Measurements from ENCODE around the gene ANP32B. TPM values are rescaled to one million over a fixed set of nuclear protein-coding genes. Genes with fewer than 3 reads are reported as not detected.
"Not testable (repeated sequence)": the region's sequence is repeated elsewhere in the genome, so short reads cannot be mapped to it uniquely, and the experiment has no call there.

ANP32B gene
- total and polyA plus RNA-seq, 7 donors = 31.4 to 217 (median 66.7) TPM

GRCh38 chr9:97958812-97959511 is 24.2 kb upstream of the ANP32B start:
- intact Hi-C loops (cut with DNase I) = no loop called here
- no peaks in the 10 kb centered on the region for H3K27me3 ChIP-seq
- no peaks in the 10 kb centered on the region for H3K9me3 ChIP-seq
- no peaks in the 10 kb centered on the region for H3K4me1 ChIP-seq
- no peak overlapping the region for H3K4me3 ChIP-seq
- no peaks in the 10 kb centered on the region for H3K36me3 ChIP-seq
- no peak for DNase-seq
- peak overlapping the region in 1 of 4 donors; percentile 37 for H3K27ac ChIP-seq
- 79 to 80% methylated on average over 5 of the region's 5 CpGs for WGBS, 2 donors
- TF ChIP-seq POLR2A (IDR thresholded peaks at IDR 0.05) = no peak
- TF ChIP-seq EP300 (IDR thresholded peaks at IDR 0.05) = no peak
- no peak for TF ChIP-seq CTCF (IDR thresholded peaks at IDR 0.05)
- no peak for TF ChIP-seq POLR2AphosphoS5 (IDR thresholded peaks at IDR 0.05)

DNA sequence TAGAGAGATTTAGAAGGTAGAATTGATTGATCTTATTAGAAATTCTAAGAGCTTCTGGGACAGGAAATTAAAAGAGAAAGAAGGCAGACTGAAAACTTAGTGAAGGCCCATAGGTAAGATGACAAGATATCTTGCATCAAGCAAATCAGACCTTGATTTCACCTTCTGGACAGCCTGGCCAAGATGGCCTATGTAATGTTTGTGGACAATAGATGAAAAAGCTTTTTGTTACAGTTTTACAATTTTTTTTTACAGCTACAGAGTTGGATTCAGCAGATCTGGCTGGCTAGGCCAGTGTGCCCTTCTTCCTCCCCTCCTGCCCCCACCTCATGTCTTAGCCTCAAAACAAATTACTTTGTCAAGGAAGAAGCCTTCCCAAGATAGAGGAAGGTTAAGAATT is 23.6 kb upstream of the ANP32B start:
- no peak for DNase-seq
- no peaks in the 10 kb centered on the region for H3K27me3 ChIP-seq
- H3K9me3 ChIP-seq = no peaks in the 10 kb centered on the region
- TF ChIP-seq CTCF (IDR thresholded peaks at IDR 0.05) (no peak), POLR2A (IDR thresholded peaks at IDR 0.05) (no peak), EP300 (IDR thresholded peaks at IDR 0.05) (no peak), POLR2AphosphoS5 (IDR thresholded peaks at IDR 0.05) (no peak)
- H3K27ac ChIP-seq = peak overlapping the region in 1 of 4 donors; percentile 37
- H3K4me1 ChIP-seq = no peaks in the 10 kb centered on the region
- intact Hi-C loops (cut with DNase I) = no loop called here
- no peak overlapping the region for H3K4me3 ChIP-seq
- no peaks in the 10 kb centered on the region for H3K36me3 ChIP-seq

GRCh38 chr9:97960678-97961328 is 22.3 kb upstream of the ANP32B start:
- intact Hi-C loops (cut with DNase I); H3K27ac ChIP-seq; H3K36me3 ChIP-seq; DNase-seq; H3K4me1 ChIP-seq; H3K9me3 ChIP-seq; H3K4me3 ChIP-seq; H3K27me3 ChIP-seq: not testable (repeated sequence)
- 82 to 89% methylated on average over 9 of the region's 9 CpGs for WGBS, 2 donors

DNA sequence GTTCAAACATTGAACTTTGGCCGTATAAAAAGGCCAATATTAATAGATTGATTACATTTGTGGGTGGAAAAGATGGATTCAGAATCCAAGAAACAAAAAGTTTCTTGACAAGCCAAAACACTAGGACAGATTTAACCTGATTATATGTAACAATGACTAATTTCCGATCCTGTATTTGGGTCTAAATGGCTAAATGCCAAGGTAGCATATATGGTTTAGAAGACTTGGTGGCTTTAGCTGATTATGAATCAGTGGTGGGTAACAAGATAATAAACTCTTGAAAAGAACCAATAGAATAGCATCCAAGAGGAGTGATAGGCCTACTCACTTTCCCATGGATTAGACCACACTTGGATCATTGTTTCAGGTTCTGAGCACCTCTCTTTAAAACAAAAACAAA is 21.8 kb upstream of the ANP32B start:
- H3K4me3 ChIP-seq = no peak overlapping the region
- no peaks in the 10 kb centered on the region for H3K36me3 ChIP-seq
- no peaks in the 10 kb centered on the region for H3K4me1 ChIP-seq
- no peak overlapping the region for H3K27ac ChIP-seq
- no peaks in the 10 kb centered on the region for H3K9me3 ChIP-seq
- TF ChIP-seq CTCF (IDR thresholded peaks at IDR 0.05) = no peak
- no peak for TF ChIP-seq POLR2AphosphoS5 (IDR thresholded peaks at IDR 0.05)
- WGBS, 2 donors = 91 to 92% methylated on average over 2 of the region's 2 CpGs
- H3K27me3 ChIP-seq = no peaks in the 10 kb centered on the region
- intact Hi-C loops (cut with DNase I) = no loop called here
- DNase-seq = no peak

DNA sequence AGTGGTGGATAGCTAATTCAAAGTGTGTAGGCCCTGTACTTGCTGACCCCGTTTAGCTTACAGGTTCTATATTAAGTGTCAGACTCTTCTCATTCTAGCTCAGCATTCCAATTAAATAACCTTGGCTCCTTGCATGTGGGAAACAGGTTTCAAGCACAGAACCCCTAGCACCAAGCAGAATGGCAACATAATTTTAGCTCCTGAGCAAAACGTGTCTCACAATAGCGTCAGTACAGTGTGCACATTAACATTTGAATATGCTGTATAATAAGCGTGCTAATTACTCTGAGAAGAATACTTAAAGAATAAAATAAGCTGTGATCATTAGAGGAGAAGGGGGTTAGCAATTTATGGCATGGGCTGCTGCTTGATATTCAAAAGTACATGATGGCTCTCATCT is 21.0 kb upstream of the ANP32B start:
- whole genome bisulfite sequencing, 2 donors = 84% methylated on average over 4 of the region's 4 CpGs
- no peak for DNase-seq
- Histone ChIP-seq H3K9me3 (no peaks in the 10 kb centered on the region), H3K36me3 (no peaks in the 10 kb centered on the region), H3K27me3 (peaks cover 0 to 2% (median 0%) of the 10 kb centered on the region in 3 donors), H3K4me3 (no peak overlapping the region), H3K4me1 (no peaks in the 10 kb centered on the region), H3K27ac (no peak overlapping the region)
- TF ChIP-seq POLR2A (IDR thresholded peaks at IDR 0.05) (no peak), EP300 (IDR thresholded peaks at IDR 0.05) (no peak), CTCF (IDR thresholded peaks at IDR 0.05) (no peak), POLR2AphosphoS5 (IDR thresholded peaks at IDR 0.05) (no peak)
- intact Hi-C loops (cut with DNase I) = no loop called here

Data from sigmoid colon (tissue), 7 donors.